NB4 (cell line): Measurements from ENCODE around the gene SEC16B.

Experiments used
- DNase-seq: peaks from one replicate; pipeline ENCODE4 v3.0.0; 2010; ENCODE audit warnings: low read depth
- H3K4me3 ChIP-seq: one replicate; pipeline ENCODE4 v1.5.1; 2011; ENCODE audit warnings: mild to moderate bottlenecking, low read depth, low read length, moderate library complexity
- MYC ChIP-seq: IDR thresholded peaks from 2 replicates; pipeline ENCODE4 v1.6.1; 2011; ENCODE audit warnings: low read depth, low read length
- POLR2A ChIP-seq: IDR thresholded peaks from 2 replicates; pipeline ENCODE4 v1.6.1; 2011; ENCODE audit warnings: mild to moderate bottlenecking; ENCODE audit not compliant: insufficient read length; ENCODE audit errors: extremely low read depth
- TF ChIP-seq, protein P1 (sequence below): IDR thresholded peaks from 2 replicates; pipeline ENCODE4 v1.6.1; 2011; ENCODE audit warnings: low read depth, low read length
- TF ChIP-seq, protein P2 (sequence below): IDR thresholded peaks from one replicate; pipeline ENCODE4 v1.5.1; 2012; ENCODE audit warnings: low read depth, low read length

Gene SEC16B

DNA sequence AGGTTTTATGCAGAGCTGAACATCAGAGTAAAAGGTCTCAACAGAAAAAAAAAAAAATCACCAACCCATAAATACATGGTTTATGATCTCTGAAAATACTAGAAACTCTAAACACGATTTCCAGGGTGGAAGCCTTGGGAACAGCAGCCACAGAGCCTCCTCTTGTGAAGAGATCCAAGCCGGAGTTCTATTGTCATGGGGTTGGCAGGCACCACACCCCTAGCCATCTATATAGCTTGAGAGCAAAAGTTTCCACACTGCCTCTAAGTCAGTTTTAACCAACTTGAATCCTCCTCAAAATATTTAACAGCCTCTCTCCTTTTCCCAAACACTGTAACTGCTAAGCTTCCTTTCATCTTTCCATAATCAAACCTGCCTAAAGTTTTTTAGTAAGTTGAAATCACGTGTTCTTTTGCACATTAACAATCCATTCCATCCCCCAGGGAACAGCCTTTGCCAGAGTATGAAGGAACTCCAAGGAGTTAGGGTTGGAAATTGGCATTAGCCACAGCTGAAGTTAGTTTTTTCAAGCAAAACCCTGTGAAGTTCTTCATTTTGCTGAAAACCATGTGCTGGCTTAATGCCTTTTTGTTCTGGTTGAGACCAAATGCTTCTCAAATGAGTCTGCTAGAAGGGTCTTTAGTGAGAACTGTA is 13.8 kb upstream of the SEC16B start:
- no peak overlapping the region for H3K4me3 ChIP-seq
- no peak for TF ChIP-seq POLR2A
- TF ChIP-seq, protein P1, sequence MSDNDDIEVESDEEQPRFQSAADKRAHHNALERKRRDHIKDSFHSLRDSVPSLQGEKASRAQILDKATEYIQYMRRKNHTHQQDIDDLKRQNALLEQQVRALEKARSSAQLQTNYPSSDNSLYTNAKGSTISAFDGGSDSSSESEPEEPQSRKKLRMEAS: no peak
- TF ChIP-seq, protein P2, sequence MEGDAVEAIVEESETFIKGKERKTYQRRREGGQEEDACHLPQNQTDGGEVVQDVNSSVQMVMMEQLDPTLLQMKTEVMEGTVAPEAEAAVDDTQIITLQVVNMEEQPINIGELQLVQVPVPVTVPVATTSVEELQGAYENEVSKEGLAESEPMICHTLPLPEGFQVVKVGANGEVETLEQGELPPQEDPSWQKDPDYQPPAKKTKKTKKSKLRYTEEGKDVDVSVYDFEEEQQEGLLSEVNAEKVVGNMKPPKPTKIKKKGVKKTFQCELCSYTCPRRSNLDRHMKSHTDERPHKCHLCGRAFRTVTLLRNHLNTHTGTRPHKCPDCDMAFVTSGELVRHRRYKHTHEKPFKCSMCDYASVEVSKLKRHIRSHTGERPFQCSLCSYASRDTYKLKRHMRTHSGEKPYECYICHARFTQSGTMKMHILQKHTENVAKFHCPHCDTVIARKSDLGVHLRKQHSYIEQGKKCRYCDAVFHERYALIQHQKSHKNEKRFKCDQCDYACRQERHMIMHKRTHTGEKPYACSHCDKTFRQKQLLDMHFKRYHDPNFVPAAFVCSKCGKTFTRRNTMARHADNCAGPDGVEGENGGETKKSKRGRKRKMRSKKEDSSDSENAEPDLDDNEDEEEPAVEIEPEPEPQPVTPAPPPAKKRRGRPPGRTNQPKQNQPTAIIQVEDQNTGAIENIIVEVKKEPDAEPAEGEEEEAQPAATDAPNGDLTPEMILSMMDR: no peak
- TF ChIP-seq MYC: no peak
- no peak for DNase-seq

DNA sequence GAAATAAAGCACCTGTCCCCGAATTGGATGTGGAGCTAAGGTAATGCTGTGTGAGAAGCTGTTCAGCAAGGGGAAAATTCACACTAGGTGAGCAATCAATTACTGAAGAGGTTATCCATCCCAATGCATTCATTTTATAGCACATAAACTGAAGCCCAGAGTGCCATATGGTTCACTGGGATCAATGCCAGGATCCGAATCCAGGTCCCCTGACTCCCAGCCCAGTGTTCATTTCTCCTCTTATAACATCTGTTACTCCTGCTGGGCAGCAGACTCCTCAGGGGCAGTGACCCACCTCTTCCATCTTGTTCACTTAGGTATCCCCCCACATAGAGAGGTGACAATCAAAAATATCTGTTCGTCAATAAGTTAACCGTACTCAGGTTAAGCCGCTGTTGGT is 13.2 kb upstream of the SEC16B start:
- no peak overlapping the region for H3K4me3 ChIP-seq
- DNase-seq: no peak
- no peak for TF ChIP-seq POLR2A
- TF ChIP-seq, protein P2: no peak
- TF ChIP-seq, protein P1: no peak
- no peak for TF ChIP-seq MYC

DNA sequence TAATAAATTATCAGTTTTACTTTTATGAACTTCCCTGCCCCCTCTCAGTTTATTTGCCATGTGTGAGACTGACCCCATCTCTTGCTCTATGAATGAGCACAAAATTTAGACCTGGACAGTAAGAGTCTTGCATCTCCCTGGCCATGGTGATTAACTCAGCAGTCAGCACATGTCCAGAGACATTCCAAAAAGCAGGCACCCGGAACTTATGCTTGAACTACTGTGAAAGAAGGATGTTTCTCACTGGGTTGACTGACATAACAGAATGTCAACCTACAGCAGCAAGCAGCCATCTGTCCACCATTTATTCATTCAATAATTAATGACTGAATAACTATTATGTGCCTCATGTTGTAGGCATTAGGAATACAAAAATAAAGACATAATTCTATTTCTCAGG is 11.3 kb upstream of the SEC16B start:
- H3K4me3 ChIP-seq: no peak overlapping the region
- no peak for DNase-seq
- TF ChIP-seq MYC (no peak), POLR2A (no peak)
- TF ChIP-seq, protein P1: no peak
- TF ChIP-seq, protein P2: no peak

DNA sequence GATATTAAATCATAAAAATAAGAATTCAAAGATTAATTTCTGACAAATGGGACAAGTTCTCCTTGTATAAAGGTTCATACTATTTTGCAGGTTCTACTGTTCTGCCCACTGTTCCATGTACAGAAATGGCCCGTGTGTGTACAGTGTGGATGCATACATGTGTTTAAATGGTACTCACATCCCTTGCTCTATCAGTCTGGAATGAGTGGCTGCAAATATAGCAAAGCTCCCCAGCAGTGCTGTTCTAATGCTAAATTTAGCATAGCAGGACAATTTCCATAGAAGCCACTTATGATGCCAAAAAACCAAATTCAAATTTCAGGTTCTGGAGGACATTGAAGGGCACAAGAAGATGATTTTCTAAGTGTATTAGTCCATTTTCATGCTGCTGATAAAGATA is 9.4 kb upstream of the SEC16B start:
- TF ChIP-seq POLR2A: no peak
- TF ChIP-seq, protein P1: no peak
- TF ChIP-seq, protein P2: no peak
- no peak for TF ChIP-seq MYC
- no peak for DNase-seq

GRCh38 chr1:177978530-177978929 is 8.7 kb upstream of the SEC16B start:
- H3K4me3 ChIP-seq: no peak overlapping the region
- no peak for TF ChIP-seq MYC
- TF ChIP-seq, protein P2: no peak
- DNase-seq: no peak

More for the DNA sequence above, 9.4 kb upstream of the SEC16B start:
- no peak overlapping the region for H3K4me3 ChIP-seq

DNA sequence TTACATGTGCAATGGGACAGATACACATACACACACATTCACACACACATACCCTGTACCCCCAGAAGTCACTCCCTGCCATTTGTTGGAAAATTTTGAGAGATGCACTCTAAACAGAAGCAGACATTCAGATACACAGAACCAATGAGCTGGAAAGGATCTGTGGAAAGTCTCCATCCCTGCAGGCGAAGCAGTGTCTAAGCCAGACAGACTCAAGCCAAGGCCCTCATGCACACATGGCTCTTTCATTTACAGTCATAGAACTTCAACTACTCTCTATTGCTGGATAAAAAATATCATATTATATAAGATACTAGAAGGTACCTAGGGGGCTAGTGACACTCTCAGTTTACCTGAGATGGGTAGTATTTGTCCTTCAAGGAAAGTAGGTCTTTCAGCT is 7.3 kb upstream of the SEC16B start:
- no peak for TF ChIP-seq POLR2A
- TF ChIP-seq, protein P2: no peak
- TF ChIP-seq, protein P1: no peak
- no peak for TF ChIP-seq MYC
- no peak for DNase-seq

More for the DNA sequence above, 7.3 kb upstream of the SEC16B start:
- H3K4me3 ChIP-seq: no peak overlapping the region
